HCT116 (cell line): ENCODE measurements around the gene HELLS. TPM values are rescaled to one million over a fixed set of nuclear protein-coding genes. Genes with fewer than 3 reads are reported as not detected.

Source experiments
- ATAC-seq: fragments of 200-7000 bp; cut with Tn5 transposase; 2 replicates; pipeline ENCODE4 v1.9.1; 2020; ENCODE audit warnings: mild to moderate bottlenecking, moderate library complexity
- BruUV-seq: library from RNA; stranded (reverse); fragments of 400-500 nt; replicated peaks from 2 replicates; lab custom pipeline; 2021; lab: Mats Ljungman, UMichigan
- CTCF ChIA-PET: fragments of 300-600 bp; sonication (Branson Sonifier 250); formaldehyde crosslinking; loops from one replicate; lab custom pipeline; 2021; ENCODE audit warnings: antibody characterized with exemption; lab: Charles Lee
- POLR2A ChIA-PET: fragments of 300-600, 350-600 bp; sonication (Branson Sonifier 250); formaldehyde crosslinking; loops from one replicate; lab custom pipeline; 2021; ENCODE audit warnings: antibody characterized with exemption; lab: Charles Lee
- RAD21 ChIA-PET, 2 experiments: fragments of 300-600 bp; sonication (Branson Sonifier 250); formaldehyde crosslinking; loops; one replicate each; lab custom pipeline; 2023; ENCODE audit warnings: low total read pairs in 2 of 2; ENCODE audit not compliant: uncharacterized antibody in 2 of 2, unreplicated experiment in 2 of 2, low non-redundant PET in 1 of 2; lab: Charles Lee
- DNase-seq: peaks from one replicate; pipeline ENCODE4 v3.0.0-alpha.2; 2010; ENCODE audit warnings: low read depth, low spot score
- H2AFZ ChIP-seq: fragments of 200-600 bp; shearing (Covaris generic), sonication (generic); 2 replicates; pipeline ENCODE4 v1.6.1; 2017; ENCODE audit warnings: low read depth, mixed run types, mixed read lengths, antibody characterized with exemption, low read length; ENCODE audit not compliant: poor library complexity, severe bottlenecking
- H3K27ac ChIP-seq: 2 replicates; pipeline ENCODE4 v1.5.1; 2012; ENCODE audit warnings: low read depth, low read length
- H3K27me3 ChIP-seq: fragments of 200-600 bp; sonication (generic); 2 replicates; pipeline ENCODE4 v1.6.1; 2016; ENCODE audit warnings: mixed run types, low read length, mixed read lengths; ENCODE audit not compliant: insufficient read depth
- H3K36me3 ChIP-seq, 2 experiments: fragments of 200-500 bp in 1 of 2; fragments of 200-600 bp in 1 of 2; sonication (Bioruptor generic) in 1 of 2; sonication (generic) in 1 of 2; 2 replicates each; pipeline versions ENCODE4 v1.5.1 to v1.6.1; 2014 to 2016; ENCODE audit warnings: low read length in 2 of 2, inconsistent platforms in 1 of 2, mixed read lengths in 1 of 2, mixed run types in 1 of 2; ENCODE audit not compliant: insufficient read depth in 2 of 2, control insufficient read depth in 1 of 2
- H3K4me1 ChIP-seq, 2 experiments: fragments of 200-600 bp in 1 of 2; sonication (generic) in 1 of 2; 2 replicates each; pipeline versions ENCODE4 v1.5.1 to v1.6.1; 2012 to 2017; ENCODE audit warnings: low read length in 2 of 2, inconsistent platforms in 1 of 2, mild to moderate bottlenecking in 1 of 2, mixed read lengths in 1 of 2, mixed run types in 1 of 2, moderate library complexity in 1 of 2; ENCODE audit not compliant: insufficient read depth in 2 of 2, control insufficient read depth in 1 of 2
- H3K4me2 ChIP-seq: fragments of 200-600 bp; sonication (generic); 2 replicates; pipeline ENCODE4 v1.6.1; 2017; ENCODE audit warnings: mixed run types, low read length, mixed read lengths
- H3K4me3 ChIP-seq, 2 experiments: fragments of 200-600 bp in 1 of 2; sonication (generic) in 1 of 2; replicated peaks in 1 of 2; 2 replicates each; pipeline ENCODE4 v1.5.1; 2011 to 2016; ENCODE audit warnings: low read length in 2 of 2, control low read depth in 1 of 2, low read depth in 1 of 2, mild to moderate bottlenecking in 1 of 2, mixed read lengths in 1 of 2, mixed run types in 1 of 2
- H3K79me2 ChIP-seq: fragments of 200-600 bp; sonication (generic); 2 replicates; pipeline ENCODE4 v1.6.1; 2017; ENCODE audit warnings: mild to moderate bottlenecking, mixed run types, low read length, moderate library complexity, mixed read lengths; ENCODE audit not compliant: insufficient read depth
- H3K9ac ChIP-seq: fragments of 200-600 bp; sonication (generic); 2 replicates; pipeline ENCODE4 v1.6.1; 2016; ENCODE audit warnings: low read length, mixed read lengths
- H3K9me2 ChIP-seq: fragments of 200-600 bp; sonication (generic), shearing (Covaris generic); 2 replicates; pipeline ENCODE4 v1.6.1; 2017; ENCODE audit warnings: mixed run types, mild to moderate bottlenecking, moderate library complexity; ENCODE audit not compliant: insufficient read depth
- H3K9me3 ChIP-seq, 2 experiments: fragments of 200-500 bp in 1 of 2; fragments of 200-600 bp in 1 of 2; sonication (Bioruptor generic) in 1 of 2; sonication (generic) in 1 of 2; 2 replicates each; pipeline ENCODE4 v1.6.1; 2014 to 2017; ENCODE audit warnings: low read length in 2 of 2, mixed read lengths in 2 of 2, inconsistent platforms in 1 of 2, low read depth in 1 of 2, mild to moderate bottlenecking in 1 of 2, mixed run types in 1 of 2, moderate library complexity in 1 of 2; ENCODE audit not compliant: control insufficient read depth in 1 of 2, insufficient read depth in 1 of 2
- H4K20me1 ChIP-seq: fragments of 200-600 bp; sonication (generic), shearing (Covaris generic); 2 replicates; pipeline ENCODE4 v1.6.1; 2017; ENCODE audit warnings: mixed run types, mild to moderate bottlenecking, moderate library complexity; ENCODE audit not compliant: insufficient read depth
- CTCF ChIP-seq, 3 experiments: fragments of 200-600 bp in 1 of 3; sonication (generic) in 1 of 3; IDR thresholded peaks in 2 of 3; conservative IDR thresholded peaks in 1 of 3; 2 replicates each; pipeline ENCODE4 v1.5.1; 2012 to 2017; ENCODE audit warnings: low read depth in 2 of 3, low read length in 2 of 3, antibody characterized with exemption in 1 of 3, borderline replicate concordance in 1 of 3, control low read depth in 1 of 3, mild to moderate bottlenecking in 1 of 3, mixed read lengths in 1 of 3, mixed run types in 1 of 3, moderate library complexity in 1 of 3; ENCODE audit not compliant: insufficient read depth in 1 of 3
- EZH2phosphoT487 ChIP-seq: fragments of 200-600 bp; IDR thresholded peaks from 2 replicates; pipeline ENCODE4 v1.6.1; 2018; ENCODE audit warnings: antibody characterized with exemption, borderline replicate concordance
- FOSL1 ChIP-seq: IDR thresholded peaks from 2 replicates; pipeline ENCODE4 v1.6.1; 2012; ENCODE audit warnings: low read depth
- JUND ChIP-seq: IDR thresholded peaks from 2 replicates; pipeline ENCODE4 v1.6.1; 2012
- MAX ChIP-seq: IDR thresholded peaks from 2 replicates; pipeline ENCODE4 v1.6.1; 2012
- POLR2AphosphoS5 ChIP-seq: IDR thresholded peaks from 2 replicates; pipeline ENCODE4 v1.6.1; 2011; ENCODE audit warnings: mild to moderate bottlenecking, low read depth, low read length, moderate library complexity
- RAD21 ChIP-seq: IDR thresholded peaks from 2 replicates; pipeline ENCODE4 v1.6.1; 2012; ENCODE audit warnings: low read depth, mild to moderate bottlenecking
- SIN3A ChIP-seq: IDR thresholded peaks from 2 replicates; pipeline ENCODE4 v1.6.1; 2012; ENCODE audit warnings: low read depth
- SP1 ChIP-seq: IDR thresholded peaks from 2 replicates; pipeline ENCODE4 v1.6.1; 2012; ENCODE audit warnings: low read depth
- SRF ChIP-seq: IDR thresholded peaks from 2 replicates; pipeline ENCODE4 v1.6.1; 2012; ENCODE audit warnings: low read depth
- YY1 ChIP-seq: IDR thresholded peaks from 2 replicates; pipeline ENCODE4 v1.6.1; 2011; ENCODE audit warnings: low read length, low read depth, moderate library complexity, mild to moderate bottlenecking; ENCODE audit not compliant: insufficient replicate concordance; ENCODE audit errors: extremely low read depth
- intact Hi-C: fragments of 100-400 bp; cut with micrococcal nuclease; formaldehyde crosslinking; loops from 2 replicates; pipeline ENCODE4 v1.10.0; 2022
- total RNA-seq: library from RNA; stranded (reverse); gene quantifications from one replicate; pipeline ENCODE4 v1.2.1, GENCODE V29; 2021; ENCODE audit not compliant: unreplicated experiment
- TF ChIP-seq, protein P1 (sequence below): IDR thresholded peaks from 2 replicates; pipeline ENCODE4 v1.6.1; 2012; ENCODE audit warnings: low read depth

HELLS gene
- total RNA-seq, 1 experiment from 2014 or later, result 134 TPM

GRCh38 chr10:94578790-94579189, 33.2 kb downstream of the HELLS start:
- H4K20me1 ChIP-seq, result no peaks in the 10 kb centered on the region
- TF ChIP-seq RAD21 (no peak), SRF (no peak), JUND (no peak), POLR2AphosphoS5 (no peak), MAX (no peak), EZH2phosphoT487 (no peak), SIN3A (no peak), FOSL1 (no peak), CTCF (IDR thresholded peaks at IDR 0.05 in 2 of 3, conservative IDR thresholded peaks at IDR 0.05 in 1 of 3; ENCODE audit: borderline replicate concordance in 1 of 3, insufficient read depth in 1 of 3, low read depth in 2 of 3, low read length in 2 of 3) (no peak), YY1 (no peak), SP1 (no peak)
- TF ChIP-seq, protein P1, sequence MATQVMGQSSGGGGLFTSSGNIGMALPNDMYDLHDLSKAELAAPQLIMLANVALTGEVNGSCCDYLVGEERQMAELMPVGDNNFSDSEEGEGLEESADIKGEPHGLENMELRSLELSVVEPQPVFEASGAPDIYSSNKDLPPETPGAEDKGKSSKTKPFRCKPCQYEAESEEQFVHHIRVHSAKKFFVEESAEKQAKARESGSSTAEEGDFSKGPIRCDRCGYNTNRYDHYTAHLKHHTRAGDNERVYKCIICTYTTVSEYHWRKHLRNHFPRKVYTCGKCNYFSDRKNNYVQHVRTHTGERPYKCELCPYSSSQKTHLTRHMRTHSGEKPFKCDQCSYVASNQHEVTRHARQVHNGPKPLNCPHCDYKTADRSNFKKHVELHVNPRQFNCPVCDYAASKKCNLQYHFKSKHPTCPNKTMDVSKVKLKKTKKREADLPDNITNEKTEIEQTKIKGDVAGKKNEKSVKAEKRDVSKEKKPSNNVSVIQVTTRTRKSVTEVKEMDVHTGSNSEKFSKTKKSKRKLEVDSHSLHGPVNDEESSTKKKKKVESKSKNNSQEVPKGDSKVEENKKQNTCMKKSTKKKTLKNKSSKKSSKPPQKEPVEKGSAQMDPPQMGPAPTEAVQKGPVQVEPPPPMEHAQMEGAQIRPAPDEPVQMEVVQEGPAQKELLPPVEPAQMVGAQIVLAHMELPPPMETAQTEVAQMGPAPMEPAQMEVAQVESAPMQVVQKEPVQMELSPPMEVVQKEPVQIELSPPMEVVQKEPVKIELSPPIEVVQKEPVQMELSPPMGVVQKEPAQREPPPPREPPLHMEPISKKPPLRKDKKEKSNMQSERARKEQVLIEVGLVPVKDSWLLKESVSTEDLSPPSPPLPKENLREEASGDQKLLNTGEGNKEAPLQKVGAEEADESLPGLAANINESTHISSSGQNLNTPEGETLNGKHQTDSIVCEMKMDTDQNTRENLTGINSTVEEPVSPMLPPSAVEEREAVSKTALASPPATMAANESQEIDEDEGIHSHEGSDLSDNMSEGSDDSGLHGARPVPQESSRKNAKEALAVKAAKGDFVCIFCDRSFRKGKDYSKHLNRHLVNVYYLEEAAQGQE, result no peak
- ChIA-PET CTCF (no interaction called here), RAD21 (no interaction called here), POLR2A (no interaction called here)
- H3K27me3 ChIP-seq, result no peaks in the 10 kb centered on the region
- intact Hi-C loops, result no loop called here
- no peak for ATAC-seq
- peaks cover 10% of the 10 kb centered on the region; the same call in 1 of the 2 replicates for H3K79me2 ChIP-seq
- no peak overlapping the region for H2AFZ ChIP-seq
- no peaks in the 10 kb centered on the region for H3K4me1 ChIP-seq
- no peak overlapping the region for H3K4me2 ChIP-seq
- H3K36me3 ChIP-seq, result peaks cover 7 to 21% of the 10 kb centered on the region in 2 experiments; a peak in 2 of 4 replicates
- no peak overlapping the region for H3K4me3 ChIP-seq
- H3K27ac ChIP-seq, result no peak overlapping the region
- H3K9me3 ChIP-seq, result no peaks in the 10 kb centered on the region
- H3K9me2 ChIP-seq, result no peaks in the 10 kb centered on the region
- BruUV-seq, result no TSS peak
- no peak for DNase-seq
- H3K9ac ChIP-seq, result no peak overlapping the region
